DOHH2 (cell line): ENCODE results near the gene VPS8.

Experiments used
- EZH2phosphoT487 ChIP-seq: fragments of 200-600 bp; sonication (generic); IDR thresholded peaks from 2 replicates; pipeline ENCODE4 v1.6.1; 2017; ENCODE audit warnings: borderline replicate concordance, mild to moderate bottlenecking, antibody characterized with exemption, low read length, moderate library complexity, mixed read lengths
- TF ChIP-seq, protein P1 (sequence below): fragments of 200-600 bp; sonication (generic); IDR thresholded peaks from one replicate; pipeline ENCODE4 v1.5.1; 2014; ENCODE audit warnings: antibody characterized with exemption, mild to moderate bottlenecking, low read depth, low read length; ENCODE audit not compliant: poor library complexity, severe bottlenecking

DNA sequence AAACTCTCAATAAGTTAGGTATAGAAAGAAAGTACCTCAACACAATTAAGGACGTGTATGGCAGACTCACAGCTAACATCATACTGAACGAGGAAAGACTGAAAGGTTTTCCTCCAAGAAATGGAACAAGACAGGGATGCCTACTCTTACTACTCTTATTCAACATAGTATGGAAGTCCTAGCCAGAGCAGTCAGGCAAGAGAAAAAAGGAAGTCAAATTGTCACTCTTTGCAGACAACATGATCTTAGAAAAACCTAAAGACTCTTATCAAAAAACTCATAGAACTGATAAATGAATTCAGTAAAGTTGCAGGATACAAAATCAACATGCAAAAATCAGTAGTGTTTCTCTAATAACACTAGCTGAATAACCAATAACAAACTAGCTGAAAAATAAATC, 244.9 kb downstream of the VPS8 start:
- TF ChIP-seq, protein P1, sequence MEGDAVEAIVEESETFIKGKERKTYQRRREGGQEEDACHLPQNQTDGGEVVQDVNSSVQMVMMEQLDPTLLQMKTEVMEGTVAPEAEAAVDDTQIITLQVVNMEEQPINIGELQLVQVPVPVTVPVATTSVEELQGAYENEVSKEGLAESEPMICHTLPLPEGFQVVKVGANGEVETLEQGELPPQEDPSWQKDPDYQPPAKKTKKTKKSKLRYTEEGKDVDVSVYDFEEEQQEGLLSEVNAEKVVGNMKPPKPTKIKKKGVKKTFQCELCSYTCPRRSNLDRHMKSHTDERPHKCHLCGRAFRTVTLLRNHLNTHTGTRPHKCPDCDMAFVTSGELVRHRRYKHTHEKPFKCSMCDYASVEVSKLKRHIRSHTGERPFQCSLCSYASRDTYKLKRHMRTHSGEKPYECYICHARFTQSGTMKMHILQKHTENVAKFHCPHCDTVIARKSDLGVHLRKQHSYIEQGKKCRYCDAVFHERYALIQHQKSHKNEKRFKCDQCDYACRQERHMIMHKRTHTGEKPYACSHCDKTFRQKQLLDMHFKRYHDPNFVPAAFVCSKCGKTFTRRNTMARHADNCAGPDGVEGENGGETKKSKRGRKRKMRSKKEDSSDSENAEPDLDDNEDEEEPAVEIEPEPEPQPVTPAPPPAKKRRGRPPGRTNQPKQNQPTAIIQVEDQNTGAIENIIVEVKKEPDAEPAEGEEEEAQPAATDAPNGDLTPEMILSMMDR, result no peak
- no peak for TF ChIP-seq EZH2phosphoT487
